Psoas muscle (tissue), 8 donors: ENCODE measurements around the gene ERBIN. TPM values are rescaled to one million over a fixed set of nuclear protein-coding genes. Genes with fewer than 3 reads are reported as not detected.
"Not testable (repeated sequence)": the region's sequence is repeated elsewhere in the genome, so short reads cannot be mapped to it uniquely, and the experiment has no call there.

Source experiments
- ATAC-seq, 4 donors: fragments of 200-7000 bp; cut with Tn5 transposase; one replicate each; pipeline ENCODE4 v1.9.1; 2020; ENCODE audit warnings: moderate library complexity in 3 of 4, mild to moderate bottlenecking in 2 of 4
- DNase-seq, 2 donors: peaks; one replicate each; pipeline ENCODE4 v3.0.0-alpha.2; 2020
- H3K27ac ChIP-seq: fragments of 200-600 bp; one replicate; pipeline ENCODE4 v1.8.0; 2022
- H3K27me3 ChIP-seq, 3 donors: fragments of 200-600 bp in 1 of 3; one replicate each; pipeline versions ENCODE4 v1.6.1 to v1.8.0; 2013 to 2022; ENCODE audit warnings: low read length in 2 of 3, mild to moderate bottlenecking in 2 of 3, moderate library complexity in 1 of 3; ENCODE audit not compliant: insufficient read depth in 3 of 3
- H3K36me3 ChIP-seq, 2 donors: fragments of 200-600 bp in 1 of 2; one replicate each; pipeline versions ENCODE4 v1.6.1 to v1.8.0; 2013 to 2022; ENCODE audit warnings: low read depth in 1 of 2, mild to moderate bottlenecking in 1 of 2, moderate library complexity in 1 of 2; ENCODE audit not compliant: insufficient read depth in 1 of 2
- H3K4me1 ChIP-seq: fragments of 200-600 bp; one replicate; pipeline ENCODE4 v1.8.0; 2022
- H3K4me3 ChIP-seq: fragments of 200-600 bp; one replicate; pipeline ENCODE4 v1.8.0; 2022; ENCODE audit warnings: mild to moderate bottlenecking
- H3K9me3 ChIP-seq: fragments of 200-600 bp; one replicate; pipeline ENCODE4 v1.8.0; 2022
- WGBS, 3 donors: extraction: QIAGEN DNeasy Blood & Tissue Kit; methylation state at CpG; one replicate each; pipeline versions ENCODE4 v1.1.6 to v1.1.7; 2013; 5-methylcytosine and 5-hydroxymethylcytosine counted together
- intact Hi-C, 2 donors: fragments of 100-400 bp; cut with DNase I; formaldehyde crosslinking; loops; one replicate each; pipeline versions ENCODE4 v1.11.0 to v1.14.2; 2022
- long read RNA-seq, 2 donors: library from polyadenylated mRNA; unstranded; transcript quantifications; one replicate each; pipeline ENCODE4 v2.0.0, GENCODE V29; 2021
- polyA plus RNA-seq, 3 donors: library from polyadenylated mRNA; stranded (reverse); fragments of 200-250 nt; gene quantifications; one replicate each; pipeline ENCODE4 v1.2.3, GENCODE V29; 2013
- total RNA-seq, 4 donors: library from RNA; stranded (reverse); fragmentation: NEBNext Ultra II Directional in 2 of 4; extraction: Animal tissue kit (Norgen Biotek cat#: 25700) in 2 of 4; gene quantifications; one replicate each; pipeline versions ENCODE4 v1.2.1 to v1.2.4, GENCODE V29; 2021 to 2023
- TF ChIP-seq, protein P1 (sequence below): fragments of 200-600 bp; IDR thresholded peaks from one replicate; pipeline ENCODE4 v1.8.0; 2022; ENCODE audit warnings: antibody characterized with exemption
- donor health status: healthy with polysubstance abuse.
- donor health status: DM: no; HTN: no; CAD: no; lungs with moderate emphysema.
- donor health status: Bipolar disorder and iron deficiency.
- donor health status: healthy.
- donor health status: DM: yes; HTN: yes; CAD: no.
- donor health status: DM: no; HTN: no; CAD: no.
- donor health status: DM: no; HTN: no; CAD: no.
- donor health status: DM: yes; HTN: yes; CAD: no.

Gene ERBIN, protein sequence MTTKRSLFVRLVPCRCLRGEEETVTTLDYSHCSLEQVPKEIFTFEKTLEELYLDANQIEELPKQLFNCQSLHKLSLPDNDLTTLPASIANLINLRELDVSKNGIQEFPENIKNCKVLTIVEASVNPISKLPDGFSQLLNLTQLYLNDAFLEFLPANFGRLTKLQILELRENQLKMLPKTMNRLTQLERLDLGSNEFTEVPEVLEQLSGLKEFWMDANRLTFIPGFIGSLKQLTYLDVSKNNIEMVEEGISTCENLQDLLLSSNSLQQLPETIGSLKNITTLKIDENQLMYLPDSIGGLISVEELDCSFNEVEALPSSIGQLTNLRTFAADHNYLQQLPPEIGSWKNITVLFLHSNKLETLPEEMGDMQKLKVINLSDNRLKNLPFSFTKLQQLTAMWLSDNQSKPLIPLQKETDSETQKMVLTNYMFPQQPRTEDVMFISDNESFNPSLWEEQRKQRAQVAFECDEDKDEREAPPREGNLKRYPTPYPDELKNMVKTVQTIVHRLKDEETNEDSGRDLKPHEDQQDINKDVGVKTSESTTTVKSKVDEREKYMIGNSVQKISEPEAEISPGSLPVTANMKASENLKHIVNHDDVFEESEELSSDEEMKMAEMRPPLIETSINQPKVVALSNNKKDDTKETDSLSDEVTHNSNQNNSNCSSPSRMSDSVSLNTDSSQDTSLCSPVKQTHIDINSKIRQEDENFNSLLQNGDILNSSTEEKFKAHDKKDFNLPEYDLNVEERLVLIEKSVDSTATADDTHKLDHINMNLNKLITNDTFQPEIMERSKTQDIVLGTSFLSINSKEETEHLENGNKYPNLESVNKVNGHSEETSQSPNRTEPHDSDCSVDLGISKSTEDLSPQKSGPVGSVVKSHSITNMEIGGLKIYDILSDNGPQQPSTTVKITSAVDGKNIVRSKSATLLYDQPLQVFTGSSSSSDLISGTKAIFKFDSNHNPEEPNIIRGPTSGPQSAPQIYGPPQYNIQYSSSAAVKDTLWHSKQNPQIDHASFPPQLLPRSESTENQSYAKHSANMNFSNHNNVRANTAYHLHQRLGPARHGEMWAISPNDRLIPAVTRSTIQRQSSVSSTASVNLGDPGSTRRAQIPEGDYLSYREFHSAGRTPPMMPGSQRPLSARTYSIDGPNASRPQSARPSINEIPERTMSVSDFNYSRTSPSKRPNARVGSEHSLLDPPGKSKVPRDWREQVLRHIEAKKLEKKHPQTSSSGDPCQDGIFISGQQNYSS (N-terminal part only)
- total RNA-seq (10 to 100 TPM; 28.8 to 56.6 (median 45.6) TPM), polyA plus RNA-seq (10 to 100 TPM in 2 of 3 donors, 1 to 10 TPM in 1; 8.3 to 17.6 (median 10.1) TPM)
- long read RNA-seq, donor 1, full-length matches to known transcripts: 9 of 21 reads
- long read RNA-seq, donor 1, partial matches to known transcripts: 10 of 21 reads
- long read RNA-seq, donor 1, other reads (novel, unspliced or antisense): 2 of 21 reads
- long read RNA-seq, donor 2, full-length matches to known transcripts: 7 of 31 reads
- long read RNA-seq, donor 2, partial matches to known transcripts: 20 of 31 reads
- long read RNA-seq, donor 2, other reads (novel, unspliced or antisense): 4 of 31 reads

DNA sequence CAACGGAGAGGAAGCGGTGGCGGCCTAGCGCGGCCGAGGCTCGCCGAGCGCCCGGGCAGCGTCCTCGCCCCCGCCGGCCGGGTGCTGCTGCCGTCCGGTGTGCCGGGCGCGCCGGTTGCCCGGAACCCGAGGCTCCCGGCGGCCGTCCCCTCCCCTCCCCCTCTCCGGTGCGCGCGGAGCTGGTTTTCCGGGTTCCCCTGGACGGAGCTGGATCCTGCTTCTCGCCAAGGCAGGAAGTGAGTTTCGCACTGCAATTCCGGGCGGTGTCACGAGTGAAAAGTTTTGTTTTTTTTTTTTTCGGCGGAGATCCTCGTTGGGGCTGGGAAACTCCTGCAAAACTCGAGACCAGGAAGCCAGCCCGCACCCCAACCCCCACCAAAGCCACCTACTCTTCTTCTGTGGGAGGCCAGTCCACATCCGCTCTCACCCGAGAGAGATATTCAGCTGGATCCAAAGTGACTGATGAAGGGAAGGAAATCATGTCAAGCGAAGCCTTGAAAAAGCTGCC is at the start of gene ERBIN:
Gene ERBIN, plus strand, starts transcription at position 300 of the 508 bp plus-strand sequence. CDS start 66,144 bp downstream, outside the sequence.
- Histone ChIP-seq H3K4me3 (peak within 1 kb of the TSS; percentile 95), H3K27me3 (no peaks in the 10 kb centered on the region), H3K9me3 (no peaks in the 10 kb centered on the region), H3K27ac (peak within 1 kb of the TSS; percentile 100), H3K4me1 (peaks cover 27% of the 10 kb centered on the region), H3K36me3 (no peaks in the 10 kb centered on the region)
- TF ChIP-seq, protein P1, sequence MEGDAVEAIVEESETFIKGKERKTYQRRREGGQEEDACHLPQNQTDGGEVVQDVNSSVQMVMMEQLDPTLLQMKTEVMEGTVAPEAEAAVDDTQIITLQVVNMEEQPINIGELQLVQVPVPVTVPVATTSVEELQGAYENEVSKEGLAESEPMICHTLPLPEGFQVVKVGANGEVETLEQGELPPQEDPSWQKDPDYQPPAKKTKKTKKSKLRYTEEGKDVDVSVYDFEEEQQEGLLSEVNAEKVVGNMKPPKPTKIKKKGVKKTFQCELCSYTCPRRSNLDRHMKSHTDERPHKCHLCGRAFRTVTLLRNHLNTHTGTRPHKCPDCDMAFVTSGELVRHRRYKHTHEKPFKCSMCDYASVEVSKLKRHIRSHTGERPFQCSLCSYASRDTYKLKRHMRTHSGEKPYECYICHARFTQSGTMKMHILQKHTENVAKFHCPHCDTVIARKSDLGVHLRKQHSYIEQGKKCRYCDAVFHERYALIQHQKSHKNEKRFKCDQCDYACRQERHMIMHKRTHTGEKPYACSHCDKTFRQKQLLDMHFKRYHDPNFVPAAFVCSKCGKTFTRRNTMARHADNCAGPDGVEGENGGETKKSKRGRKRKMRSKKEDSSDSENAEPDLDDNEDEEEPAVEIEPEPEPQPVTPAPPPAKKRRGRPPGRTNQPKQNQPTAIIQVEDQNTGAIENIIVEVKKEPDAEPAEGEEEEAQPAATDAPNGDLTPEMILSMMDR: no peak
- ATAC-seq (peak; percentile 69 to 74 (median 70)), DNase-seq (peak; percentile 80 to 88)
- intact Hi-C loops: loop anchor here (2.0 to 10.0 kb wide), 7 partner anchors 41 to 218 kb away; partner anchors contain the start of gene SREK1 (in 2 of the 2)
- WGBS, 3 donors: 0 to 1% (median 0%) methylated on average over 14 to 44 of the region's 45 CpGs

DNA sequence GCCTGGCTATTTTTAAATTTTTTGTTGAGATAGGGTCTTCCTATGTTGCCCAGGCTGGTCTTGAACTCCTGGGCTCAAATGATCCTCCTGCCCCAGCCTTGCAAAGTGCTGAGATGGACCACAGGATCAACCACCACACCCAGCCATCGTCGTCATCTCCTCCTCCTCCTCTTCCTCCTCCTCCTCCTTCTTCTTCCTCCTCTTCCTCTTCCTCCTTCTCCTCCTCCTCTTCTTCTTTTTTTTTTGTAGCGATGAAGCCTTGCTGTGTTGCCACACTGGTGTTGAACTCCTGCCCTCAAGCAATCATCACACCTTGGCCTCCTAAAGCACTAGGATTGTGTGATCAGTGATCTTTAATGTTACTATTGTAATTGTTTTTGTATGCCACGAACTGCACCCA is 49.4 kb upstream of the ERBIN start:
- H3K9me3 ChIP-seq: peaks cover 6% of the 10 kb centered on the region
- WGBS, 3 donors: 82 to 86% (median 85%) methylated on average over 4 of the region's 4 CpGs
- intact Hi-C loops: no loop called here
- H3K27me3 ChIP-seq: no peaks in the 10 kb centered on the region
- TF ChIP-seq, protein P1: no peak
- H3K36me3 ChIP-seq: no peaks in the 10 kb centered on the region
- no peak for ATAC-seq
- H3K27ac ChIP-seq: no peak overlapping the region
- H3K4me1 ChIP-seq: peaks cover 15% of the 10 kb centered on the region
- H3K4me3 ChIP-seq: no peak overlapping the region
- DNase-seq: no peak

DNA sequence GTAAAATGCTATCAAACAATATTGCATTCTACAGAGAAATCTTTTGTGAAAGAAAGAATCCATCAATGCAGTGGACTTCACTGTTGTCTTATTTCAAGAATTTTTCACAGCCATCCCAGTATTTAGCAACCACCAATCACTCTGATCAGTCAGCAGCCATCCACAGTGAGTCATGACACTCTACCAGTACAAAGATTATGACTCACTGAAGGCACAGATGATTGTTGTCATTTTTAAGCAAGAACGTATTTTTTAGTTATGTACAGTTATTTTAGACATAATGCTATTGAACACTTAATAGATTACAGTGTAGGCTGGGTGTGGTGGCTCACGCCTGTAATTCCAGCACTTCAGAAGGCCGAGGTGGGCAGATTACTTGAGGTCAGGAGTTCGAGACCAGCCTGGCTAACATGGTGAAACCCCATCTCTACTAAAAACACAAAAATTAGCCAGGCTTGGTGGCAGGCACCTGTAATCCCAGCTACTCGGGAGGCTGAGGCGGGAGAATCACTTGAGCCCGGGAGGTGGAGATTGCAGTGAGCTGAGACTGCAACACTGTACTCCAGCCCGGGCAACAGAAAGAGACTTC is 46.6 kb upstream of the ERBIN start:
- H3K9me3 ChIP-seq, H3K4me3 ChIP-seq, H3K4me1 ChIP-seq, H3K27ac ChIP-seq, H3K36me3 ChIP-seq, DNase-seq, intact Hi-C loops, H3K27me3 ChIP-seq, ATAC-seq: not testable (repeated sequence)
- 88 to 92% (median 89%) methylated on average over 8 of the region's 8 CpGs for WGBS, 3 donors

DNA sequence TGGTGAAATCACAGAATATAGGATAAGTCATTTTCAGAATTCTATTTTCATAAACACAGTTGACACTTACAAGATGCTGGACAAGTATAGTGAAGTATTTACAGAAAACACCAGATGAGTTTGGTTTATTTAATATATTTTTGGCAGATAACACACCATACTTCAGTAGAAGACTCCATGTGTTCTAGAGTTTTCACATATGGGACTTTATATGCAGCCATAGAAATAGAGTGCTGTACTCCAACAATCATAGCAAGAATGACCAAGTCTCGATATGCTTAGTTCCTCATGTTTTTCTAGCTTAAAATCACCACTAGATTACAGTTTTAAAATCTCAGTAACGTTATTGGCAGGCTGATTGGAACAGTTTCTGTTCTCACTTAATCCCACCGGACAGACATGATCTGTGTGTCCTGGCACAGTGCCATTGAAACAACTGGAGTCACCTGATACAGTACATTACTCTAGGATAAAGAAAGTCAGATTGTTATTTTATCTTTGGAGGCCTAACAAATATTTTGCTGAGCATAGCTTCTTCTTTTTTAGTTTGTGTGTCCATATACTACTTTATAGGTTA is 45.8 kb upstream of the ERBIN start:
- WGBS, 3 donors: 6 to 10% (median 8%) methylated on average over 3 of the region's 3 CpGs
- H3K9me3 ChIP-seq: peaks cover 6% of the 10 kb centered on the region
- peaks cover 6% of the 10 kb centered on the region for H3K4me1 ChIP-seq
- H3K27ac ChIP-seq: no peak overlapping the region
- no peaks in the 10 kb centered on the region for H3K36me3 ChIP-seq
- H3K4me3 ChIP-seq: no peak overlapping the region
- H3K27me3 ChIP-seq: no peaks in the 10 kb centered on the region
- TF ChIP-seq, protein P1: no peak
- ATAC-seq (peak; percentile 48 to 75 (median 67)), DNase-seq (no peak)
- intact Hi-C loops: no loop called here
